Nephron progenitor cell (in vitro differentiated cells): ENCODE results near the gene SRGAP3.

Source experiments
- DNase-seq: peaks from one replicate; pipeline ENCODE4 v3.0.0; 2021
- H3K27ac Mint-ChIP-seq: 2 replicates; pipeline ENCODE4 v1.8.0; 2021; ENCODE audit warnings: mild to moderate bottlenecking, moderate library complexity, mixed read lengths
- H3K27me3 Mint-ChIP-seq: 2 replicates; pipeline ENCODE4 v1.8.0; 2021; ENCODE audit warnings: mild to moderate bottlenecking, low read depth, mixed read lengths; ENCODE audit not compliant: poor library complexity
- H3K36me3 Mint-ChIP-seq: 2 replicates; pipeline ENCODE4 v1.8.0; 2021; ENCODE audit warnings: low read depth, mixed read lengths
- H3K4me1 Mint-ChIP-seq: 2 replicates; pipeline ENCODE4 v1.8.0; 2021; ENCODE audit warnings: mixed read lengths
- H3K4me3 Mint-ChIP-seq: 2 replicates; pipeline ENCODE4 v1.8.0; 2021; ENCODE audit warnings: mild to moderate bottlenecking, moderate library complexity, mixed read lengths
- H3K9me3 Mint-ChIP-seq: 2 replicates; pipeline ENCODE4 v1.8.0; 2021; ENCODE audit warnings: mild to moderate bottlenecking, moderate library complexity, mixed read lengths
- CTCF ChIP-seq: fragments of 200-600 bp; sonication (generic); IDR thresholded peaks from 2 replicates; pipeline ENCODE4 v1.5.0; 2021; ENCODE audit warnings: antibody characterized with exemption

Gene SRGAP3

GRCh38 chr3:9233814-9234600, 15.4 kb downstream of the SRGAP3 start:
- no peak for TF ChIP-seq CTCF
- Mint-ChIP-seq H3K4me1 (peaks cover 70% of the 10 kb centered on the region), H3K27ac (peak overlapping the region; percentile 88)

GRCh38 chr3:9233101-9233500, 16.3 kb downstream of the SRGAP3 start:
- DNase-seq = no peak
- Mint-ChIP-seq H3K36me3 (peaks cover 51% of the 10 kb centered on the region), H3K27ac (no peak overlapping the region), H3K4me1 (peaks cover 63% of the 10 kb centered on the region), H3K27me3 (peaks cover 6% of the 10 kb centered on the region), H3K9me3 (peaks cover 8% of the 10 kb centered on the region), H3K4me3 (no peak overlapping the region)
- TF ChIP-seq CTCF = no peak

More at GRCh38 chr3:9233814-9234600, 15.4 kb downstream of the SRGAP3 start:
- peaks cover 54% of the 10 kb centered on the region for H3K36me3 Mint-ChIP-seq
- peaks cover 8% of the 10 kb centered on the region for H3K9me3 Mint-ChIP-seq
- no peak overlapping the region for H3K4me3 Mint-ChIP-seq
- no peak for DNase-seq
- H3K27me3 Mint-ChIP-seq = peaks cover 6% of the 10 kb centered on the region

- H3K4me1 Mint-ChIP-seq = peaks cover 64% of the 10 kb centered on the region
- no peak overlapping the region for H3K4me3 Mint-ChIP-seq
- no peak for DNase-seq
- H3K27ac Mint-ChIP-seq = peak overlapping the region; percentile 12
- peaks cover 6% of the 10 kb centered on the region for H3K9me3 Mint-ChIP-seq
- peaks cover 6% of the 10 kb centered on the region for H3K27me3 Mint-ChIP-seq
- no peak for TF ChIP-seq CTCF
- H3K36me3 Mint-ChIP-seq = peaks cover 50% of the 10 kb centered on the region
Measured at GRCh38 chr3:9231937-9232336, 17.5 kb downstream of the SRGAP3 start.

- no peak overlapping the region for H3K4me3 Mint-ChIP-seq
- TF ChIP-seq CTCF = no peak
- H3K36me3 Mint-ChIP-seq = peaks cover 46% of the 10 kb centered on the region
- peaks cover 69% of the 10 kb centered on the region for H3K4me1 Mint-ChIP-seq
- no peak overlapping the region for H3K27ac Mint-ChIP-seq
- DNase-seq = no peak
- H3K9me3 Mint-ChIP-seq = peaks cover 3% of the 10 kb centered on the region
- H3K27me3 Mint-ChIP-seq = peaks cover 6% of the 10 kb centered on the region
Measured at GRCh38 chr3:9231471-9231870, 18.0 kb downstream of the SRGAP3 start.

GRCh38 chr3:9231006-9231405, 18.4 kb downstream of the SRGAP3 start:
- peak overlapping the region; percentile 39 for H3K27ac Mint-ChIP-seq
- DNase-seq = no peak
- H3K27me3 Mint-ChIP-seq = peaks cover 9% of the 10 kb centered on the region
- peaks cover 71% of the 10 kb centered on the region for H3K4me1 Mint-ChIP-seq
- no peak overlapping the region for H3K4me3 Mint-ChIP-seq
- peaks cover 41% of the 10 kb centered on the region for H3K36me3 Mint-ChIP-seq
- no peaks in the 10 kb centered on the region for H3K9me3 Mint-ChIP-seq
- no peak for TF ChIP-seq CTCF

- DNase-seq = no peak
- Mint-ChIP-seq H3K4me1 (peaks cover 72% of the 10 kb centered on the region), H3K27me3 (peaks cover 9% of the 10 kb centered on the region), H3K4me3 (no peak overlapping the region), H3K27ac (no peak overlapping the region), H3K9me3 (no peaks in the 10 kb centered on the region), H3K36me3 (peaks cover 37% of the 10 kb centered on the region)
- TF ChIP-seq CTCF = no peak
Measured at GRCh38 chr3:9230596-9230995, 18.9 kb downstream of the SRGAP3 start.
